Naive thymus-derived CD4-positive, alpha-beta T cell (primary cell): ENCODE results near the gene ATOH7. TPM values are rescaled to one million over a fixed set of nuclear protein-coding genes. Genes with fewer than 3 reads are reported as not detected.
"Not testable (repeated sequence)": the region's sequence is repeated elsewhere in the genome, so short reads cannot be mapped to it uniquely, and the experiment has no call there.

Experiments
- ATAC-seq: fragments of 150-1000 bp; cut with Tn5 transposase; 2 replicates; pipeline ENCODE4 v1.10.0; 2021; ENCODE audit warnings: mild to moderate bottlenecking, moderate library complexity
- CTCF ChIA-PET: fragments of 350-600 bp; sonication (Branson Sonifier 250); formaldehyde crosslinking; loops from one replicate; lab custom pipeline; 2021; ENCODE audit warnings: antibody characterized with exemption; lab: Charles Lee
- POLR2A ChIA-PET: fragments of 350-600 bp; sonication (Branson Sonifier 250); formaldehyde crosslinking; loops from one replicate; lab custom pipeline; 2021; ENCODE audit warnings: antibody characterized with exemption, inconsistent platforms; lab: Charles Lee
- DNase-seq, 9 donors: peaks; one replicate each; pipeline versions ENCODE4 v3.0.0 to v3.0.0-alpha.2; 2020 to 2022; ENCODE audit warnings: mixed read lengths in 1 of 9
- H3K27ac ChIP-seq: one replicate; pipeline ENCODE4 v1.7.0; 2013; ENCODE audit warnings: mild to moderate bottlenecking, low read depth, low read length, moderate library complexity
- H3K27me3 ChIP-seq, 2 donors: one replicate each; pipeline ENCODE4 v1.7.0; 2013; ENCODE audit warnings: low read length in 2 of 2, mild to moderate bottlenecking in 2 of 2, moderate library complexity in 2 of 2; ENCODE audit not compliant: control insufficient read depth in 2 of 2, insufficient read depth in 2 of 2
- H3K36me3 ChIP-seq, 3 experiments: 1 replicate in 2 of 3; 2 replicates in 1 of 3; pipeline ENCODE4 v1.7.0; 2013; ENCODE audit warnings: low read length in 3 of 3, mild to moderate bottlenecking in 3 of 3, moderate library complexity in 1 of 3; ENCODE audit not compliant: insufficient read depth in 3 of 3, control insufficient read depth in 2 of 3
- H3K4me1 ChIP-seq, 2 donors: one replicate each; pipeline ENCODE4 v1.7.0; 2013; ENCODE audit warnings: low read length in 2 of 2, mild to moderate bottlenecking in 2 of 2, moderate library complexity in 1 of 2; ENCODE audit not compliant: control insufficient read depth in 2 of 2, insufficient read depth in 2 of 2
- H3K4me3 ChIP-seq: 2 replicates; pipeline ENCODE4 v1.7.0; 2013; ENCODE audit warnings: mild to moderate bottlenecking, low read length
- H3K9me3 ChIP-seq, 3 experiments: 1 replicate in 2 of 3; 2 replicates in 1 of 3; pipeline ENCODE4 v1.7.0; 2013; ENCODE audit warnings: low read length in 3 of 3; ENCODE audit not compliant: control insufficient read depth in 2 of 3
- H3K27ac Mint-ChIP-seq, 9 donors: one replicate each; pipeline ENCODE4 v1.8.0; 2020 to 2022; ENCODE audit warnings: mixed read lengths in 9 of 9, mild to moderate bottlenecking in 8 of 9, moderate library complexity in 5 of 9, inconsistent platforms in 2 of 9
- H3K27me3 Mint-ChIP-seq, 5 donors: one replicate each; pipeline ENCODE4 v1.8.0; 2021 to 2022; ENCODE audit warnings: mixed read lengths in 5 of 5, mild to moderate bottlenecking in 1 of 5
- H3K36me3 Mint-ChIP-seq, 5 donors: one replicate each; pipeline ENCODE4 v1.8.0; 2020 to 2022; ENCODE audit warnings: mixed read lengths in 5 of 5, mild to moderate bottlenecking in 3 of 5, inconsistent platforms in 1 of 5
- H3K4me1 Mint-ChIP-seq, 7 donors: one replicate each; pipeline ENCODE4 v1.8.0; 2020 to 2022; ENCODE audit warnings: mixed read lengths in 7 of 7, mild to moderate bottlenecking in 3 of 7, inconsistent platforms in 1 of 7
- H3K4me3 Mint-ChIP-seq, 10 donors: one replicate each; pipeline ENCODE4 v1.8.0; 2020 to 2022; ENCODE audit warnings: mild to moderate bottlenecking in 10 of 10, mixed read lengths in 10 of 10, moderate library complexity in 6 of 10, inconsistent platforms in 2 of 10
- H3K9me3 Mint-ChIP-seq, 11 donors: one replicate each; pipeline ENCODE4 v1.8.0; 2020 to 2022; ENCODE audit warnings: mixed read lengths in 11 of 11, mild to moderate bottlenecking in 4 of 11, inconsistent platforms in 1 of 11, moderate library complexity in 1 of 11
- intact Hi-C, 2 donors: fragments of 100-400 bp; cut with micrococcal nuclease; formaldehyde crosslinking; loops; one replicate each; pipeline ENCODE4 v1.15.1; 2023
- polyA plus RNA-seq, 2 donors: library from polyadenylated mRNA; unstranded; fragments of 300-500 nt; fragmentation: Illumina TruSeq; gene quantifications; one replicate each; pipeline ENCODE4 v1.2.3, GENCODE V29; 2021
- total RNA-seq, 6 experiments: library from RNA in 5 of 6; stranded (reverse) in 5 of 6; gene quantifications; 1 replicate in 5 of 6; 2 replicates in 1 of 6; pipeline ENCODE4 v1.2.3 and lab custom pipeline; 2021 to 2026

The ATOH7 gene
- not detected for total RNA-seq
- polyA plus RNA-seq, result not detected
- total RNA-seq (lab: John Stamatoyannopoulos, UW), result not detected

DNA sequence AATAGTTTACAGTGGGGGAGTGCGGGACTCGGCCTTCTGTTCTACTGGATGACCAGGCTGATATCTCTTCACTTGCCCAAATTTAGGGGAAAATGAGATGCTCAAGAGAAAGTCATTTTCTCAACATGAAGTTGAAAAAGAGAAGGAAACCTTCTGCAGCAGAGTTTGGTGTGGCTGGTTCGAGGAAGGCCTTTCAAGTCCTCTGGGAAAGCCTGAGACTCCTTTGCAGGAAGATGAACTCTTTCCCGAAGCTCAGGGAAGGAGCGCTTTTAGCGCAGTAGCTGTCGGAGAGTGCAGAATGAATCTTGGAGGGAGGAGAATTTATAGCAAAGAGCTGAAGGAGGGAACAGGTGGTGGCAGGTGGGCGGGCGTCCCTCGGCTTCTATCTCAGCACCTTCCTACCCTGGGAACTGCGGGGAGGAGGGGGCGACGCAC is at the start of gene ATOH7:
Gene ATOH7 (minus strand): TSS at position 297 of the 435 bp plus-strand sequence. CDS start 436 bp downstream, outside the sequence.
- peaks cover 0 to 13% (median 8%) of the 10 kb centered on the region in 7 donors for H3K4me1 Mint-ChIP-seq
- H3K4me3 ChIP-seq, result peak within 1 kb of the TSS; percentile 59
- H3K27me3 Mint-ChIP-seq, result peaks cover 27 to 63% (median 44%) of the 10 kb centered on the region in 5 donors
- no peak for ATAC-seq
- no peak for DNase-seq
- H3K27ac Mint-ChIP-seq, result peak within 1 kb of the TSS in 1 of 9 donors; percentile 52
- no peaks in the 10 kb centered on the region for H3K9me3 ChIP-seq
- no peaks in the 10 kb centered on the region for H3K9me3 Mint-ChIP-seq
- H3K36me3 ChIP-seq, result no peaks in the 10 kb centered on the region
- no peak within 1 kb of the TSS for H3K27ac ChIP-seq
- intact Hi-C loops, result loop anchor here in 1 of 2 donors (5.0 kb wide), 2 partner anchors 100 to 115 kb away; partner anchors contain the start of genes HNRNPH3 and PBLD
- POLR2A ChIA-PET, result no interaction called here
- H3K4me1 ChIP-seq, result no peaks in the 10 kb centered on the region
- H3K36me3 Mint-ChIP-seq, result peaks cover 0 to 3% (median 0%) of the 10 kb centered on the region in 5 donors
- CTCF ChIA-PET, result no interaction called here
- H3K4me3 Mint-ChIP-seq, result peak within 1 kb of the TSS; percentile 70 to 89 (median 83)
- no peaks in the 10 kb centered on the region for H3K27me3 ChIP-seq

DNA sequence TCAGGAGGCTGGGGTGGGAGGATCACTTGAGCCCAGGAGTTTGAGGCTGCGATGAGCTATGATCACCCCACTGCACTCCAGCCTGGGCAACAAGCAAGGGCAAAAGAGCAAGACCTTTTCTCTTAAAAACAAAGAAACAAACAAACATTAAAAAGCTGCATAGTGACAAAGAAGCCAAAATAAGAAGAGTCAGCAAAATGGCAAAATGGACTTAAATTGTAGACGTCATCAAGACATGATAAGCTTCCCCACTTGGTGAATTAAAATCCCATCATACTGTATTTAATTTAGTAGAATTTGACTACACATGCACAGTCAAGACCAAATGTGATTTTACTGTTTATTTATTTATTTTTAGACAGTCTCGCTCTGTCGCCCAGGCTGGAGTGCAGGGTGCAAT is 48.8 kb upstream of the ATOH7 start:
- CTCF ChIA-PET, result no interaction called here
- intact Hi-C loops, result no loop called here
- peaks cover 0 to 8% (median 0%) of the 10 kb centered on the region in 3 experiments for H3K9me3 ChIP-seq
- DNase-seq, result no peak
- H3K9me3 Mint-ChIP-seq, result peaks cover 6 to 35% (median 19%) of the 10 kb centered on the region in 11 donors
- POLR2A ChIA-PET, result no interaction called here
- peaks cover 0 to 20% (median 4%) of the 10 kb centered on the region in 5 donors for H3K36me3 Mint-ChIP-seq
- no peaks in the 10 kb centered on the region for H3K4me1 Mint-ChIP-seq
- no peaks in the 10 kb centered on the region for H3K27me3 ChIP-seq
- no peaks in the 10 kb centered on the region for H3K4me1 ChIP-seq
- H3K4me3 ChIP-seq, result no peak overlapping the region
- H3K27ac Mint-ChIP-seq, result no peak overlapping the region
- no peak overlapping the region for H3K4me3 Mint-ChIP-seq
- H3K36me3 ChIP-seq, result no peaks in the 10 kb centered on the region
- H3K27me3 Mint-ChIP-seq, result no peaks in the 10 kb centered on the region
- no peak for ATAC-seq
- no peak overlapping the region for H3K27ac ChIP-seq

DNA sequence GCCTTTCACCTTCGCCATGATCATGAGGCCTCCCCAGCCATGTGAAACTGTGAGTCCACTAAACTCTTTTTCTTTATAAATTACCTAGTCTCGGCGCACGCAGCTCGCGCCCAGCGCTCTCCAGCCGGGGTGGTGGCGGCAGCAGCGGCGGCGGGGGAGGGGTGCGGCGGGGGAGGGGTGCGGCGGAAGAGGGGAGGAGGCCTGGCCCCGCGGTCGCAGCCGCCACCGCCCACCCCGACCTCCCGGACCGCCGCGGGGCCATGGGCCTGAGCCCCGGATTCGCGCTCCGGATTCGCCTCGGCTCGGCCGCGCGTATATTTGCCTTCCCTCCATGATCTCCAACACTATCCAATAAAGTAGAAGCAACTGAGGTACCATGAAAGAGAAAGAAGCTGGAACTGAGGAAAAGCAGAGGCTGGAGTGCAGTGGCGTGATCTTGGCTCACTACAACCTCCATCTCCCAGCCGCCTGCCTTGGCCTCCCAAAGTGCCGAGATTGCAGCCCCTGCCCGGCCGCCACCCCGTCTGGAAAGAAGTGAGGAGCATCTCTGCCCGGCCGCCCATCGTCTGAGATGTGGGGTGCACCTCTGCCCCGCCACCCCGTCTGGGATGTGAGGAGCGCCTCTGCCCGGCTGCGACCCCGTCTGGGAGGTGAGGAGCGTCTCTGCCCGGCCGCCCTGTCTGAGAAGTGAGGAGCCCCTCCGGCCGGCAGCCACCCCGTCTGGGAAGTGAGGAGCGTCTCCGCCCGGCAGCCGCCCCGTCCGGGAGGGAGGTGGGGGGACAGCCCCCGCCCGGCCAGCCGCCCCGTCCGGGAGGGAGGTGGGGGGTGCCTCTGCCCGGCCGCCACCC is 47.2 kb upstream of the ATOH7 start:
- DNase-seq, H3K27ac Mint-ChIP-seq, intact Hi-C loops, H3K27me3 Mint-ChIP-seq, H3K27ac ChIP-seq, H3K4me1 Mint-ChIP-seq, H3K9me3 ChIP-seq, H3K4me3 Mint-ChIP-seq, ATAC-seq, H3K4me1 ChIP-seq, H3K36me3 ChIP-seq, H3K4me3 ChIP-seq, POLR2A ChIA-PET, H3K27me3 ChIP-seq, CTCF ChIA-PET: not testable (repeated sequence)
- H3K9me3 Mint-ChIP-seq, result peaks cover 6 to 35% (median 21%) of the 10 kb centered on the region in 11 donors
- H3K36me3 Mint-ChIP-seq, result peaks cover 0 to 20% (median 4%) of the 10 kb centered on the region in 5 donors

DNA sequence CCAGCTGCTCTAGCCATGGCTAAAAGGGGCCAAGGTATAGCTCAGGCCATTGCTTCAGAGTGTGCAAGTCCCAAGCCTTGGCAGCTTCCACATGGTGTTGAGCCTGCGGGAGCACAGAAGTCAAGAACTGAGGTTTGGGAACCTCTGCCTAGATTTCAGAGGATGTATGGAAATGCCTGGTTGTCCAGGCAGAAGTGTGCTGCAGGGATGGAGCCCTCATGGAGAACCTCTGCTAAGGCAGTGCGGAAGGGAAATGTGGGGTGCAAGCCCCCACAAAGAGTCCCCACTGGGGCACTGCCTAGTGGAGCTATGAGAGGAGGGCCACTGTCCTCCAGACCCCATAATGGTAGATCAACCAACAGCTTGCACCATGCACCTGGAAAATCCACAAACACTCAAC is 45.9 kb upstream of the ATOH7 start:
- H3K27me3 Mint-ChIP-seq, result not testable (repeated sequence)
- H3K9me3 Mint-ChIP-seq, result peaks cover 6 to 35% (median 22%) of the 10 kb centered on the region in 11 donors

DNA sequence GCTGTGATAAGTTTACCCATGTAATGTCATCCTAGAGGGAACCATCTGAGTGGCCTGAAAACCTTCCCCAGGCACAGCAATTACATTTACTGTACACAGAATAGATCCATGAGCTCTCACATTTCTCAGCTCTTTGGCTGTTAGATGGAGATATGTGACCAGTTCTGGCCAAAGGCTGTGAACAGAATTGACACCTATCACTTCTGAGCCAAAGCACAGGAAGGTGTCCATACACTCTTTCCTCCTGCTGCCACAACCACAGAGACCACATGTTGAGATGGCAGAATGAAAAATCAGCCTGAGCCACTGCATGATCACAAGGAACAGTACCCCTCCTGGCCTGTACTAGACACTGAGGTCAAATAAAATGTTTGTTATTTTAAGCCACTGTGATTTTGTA is 44.3 kb upstream of the ATOH7 start:
- no peaks in the 10 kb centered on the region for H3K27me3 ChIP-seq
- POLR2A ChIA-PET, result no interaction called here
- Mint-ChIP-seq H3K27ac (no peak overlapping the region), H3K4me3 (no peak overlapping the region), H3K27me3 (peaks cover 0 to 2% (median 0%) of the 10 kb centered on the region in 5 donors), H3K36me3 (peaks cover 0 to 23% (median 4%) of the 10 kb centered on the region in 5 donors), H3K4me1 (no peaks in the 10 kb centered on the region), H3K9me3 (peaks cover 6 to 35% (median 22%) of the 10 kb centered on the region in 11 donors)
- no peak overlapping the region for H3K27ac ChIP-seq
- intact Hi-C loops, result no loop called here
- CTCF ChIA-PET, result no interaction called here
- no peak for DNase-seq
- peaks cover 0 to 8% (median 0%) of the 10 kb centered on the region in 3 experiments for H3K9me3 ChIP-seq
- H3K4me1 ChIP-seq, result no peaks in the 10 kb centered on the region
- peak; percentile 12 for ATAC-seq
- H3K4me3 ChIP-seq, result no peak overlapping the region
- H3K36me3 ChIP-seq, result no peaks in the 10 kb centered on the region

More for the DNA sequence above, 45.9 kb upstream of the ATOH7 start:
- peaks cover 0 to 20% (median 4%) of the 10 kb centered on the region in 5 donors for H3K36me3 Mint-ChIP-seq
- ATAC-seq, H3K36me3 ChIP-seq, H3K9me3 ChIP-seq, H3K4me1 Mint-ChIP-seq, H3K27me3 ChIP-seq, H3K4me3 Mint-ChIP-seq, H3K4me3 ChIP-seq, intact Hi-C loops, CTCF ChIA-PET, H3K4me1 ChIP-seq, POLR2A ChIA-PET, H3K27ac ChIP-seq, H3K27ac Mint-ChIP-seq, DNase-seq: not testable (repeated sequence)

DNA sequence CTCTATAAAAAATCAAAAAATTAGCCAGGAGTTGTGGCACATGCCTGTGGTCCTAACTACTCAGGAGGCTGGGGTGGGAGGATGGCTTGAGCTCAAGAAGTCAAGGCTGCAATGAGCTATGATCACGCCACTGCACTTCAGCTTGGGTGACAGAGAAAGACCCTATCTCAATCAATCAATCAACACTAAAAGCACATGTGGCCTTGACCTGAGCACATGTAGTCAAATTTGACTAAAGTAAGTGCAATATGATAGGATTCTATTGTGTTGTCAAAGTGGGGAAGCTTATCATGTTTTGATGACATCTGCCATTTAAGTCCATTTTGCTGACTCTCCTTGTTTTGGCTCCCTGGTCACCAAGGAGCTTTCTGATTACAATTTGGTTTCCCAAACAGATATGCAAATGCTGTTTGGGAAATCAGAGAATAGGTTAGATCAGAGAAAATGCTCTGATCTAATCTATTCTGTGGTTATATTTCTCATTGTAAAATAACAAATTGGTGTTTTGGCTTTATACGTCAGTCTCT is 43.8 kb upstream of the ATOH7 start:
- peaks cover 0 to 4% (median 0%) of the 10 kb centered on the region in 5 donors for H3K27me3 Mint-ChIP-seq
- H3K27ac ChIP-seq, result no peak overlapping the region
- ChIA-PET CTCF (no interaction called here), POLR2A (no interaction called here)
- intact Hi-C loops, result no loop called here
- no peaks in the 10 kb centered on the region for H3K4me1 ChIP-seq
- no peak for DNase-seq
- H3K27ac Mint-ChIP-seq, result no peak overlapping the region
- H3K4me3 ChIP-seq, result no peak overlapping the region
- H3K9me3 Mint-ChIP-seq, result peaks cover 6 to 35% (median 22%) of the 10 kb centered on the region in 11 donors
- no peaks in the 10 kb centered on the region for H3K36me3 ChIP-seq
- no peak overlapping the region for H3K4me3 Mint-ChIP-seq
- H3K36me3 Mint-ChIP-seq, result peaks cover 0 to 24% (median 4%) of the 10 kb centered on the region in 5 donors
- no peaks in the 10 kb centered on the region for H3K4me1 Mint-ChIP-seq
- H3K27me3 ChIP-seq, result no peaks in the 10 kb centered on the region
- H3K9me3 ChIP-seq, result peaks cover 0 to 8% (median 0%) of the 10 kb centered on the region in 3 experiments
- no peak for ATAC-seq
